ENCODE measurements around the gene C9orf50. TPM values are rescaled to one million over a fixed set of nuclear protein-coding genes. Genes with fewer than 3 reads are reported as not detected.
"Not testable (repeated sequence)": the region's sequence is repeated elsewhere in the genome, so short reads cannot be mapped to it uniquely, and the experiment has no call there.

The C9orf50 gene
- total RNA-seq = 1.0 TPM

- no peak for DNase-seq (ENCODE audit: low spot score)
Observed at GRCh38 chr9:129620669-129621295, at the start of gene C9orf50. Gene C9orf50 (minus strand): TSS chr9:129621101. CDS start chr9:129620574, 527 bp downstream.

GRCh38 chr9:129669946-129670345 is 49.0 kb upstream of the C9orf50 start:
- no peak for DNase-seq (ENCODE audit: low spot score)

GRCh38 chr9:129669141-129669718 is 48.3 kb upstream of the C9orf50 start:
- DNase-seq (ENCODE audit: low spot score) = no peak

GRCh38 chr9:129667850-129668249 is 46.9 kb upstream of the C9orf50 start:
- DNase-seq (ENCODE audit: low spot score) = no peak

GRCh38 chr9:129667378-129667777 is 46.5 kb upstream of the C9orf50 start:
- no peak for DNase-seq (ENCODE audit: low spot score)

- DNase-seq (ENCODE audit: low spot score) = no peak
Observed at GRCh38 chr9:129666575-129666974, 45.7 kb upstream of the C9orf50 start.

GRCh38 chr9:129665814-129666520 is 45.1 kb upstream of the C9orf50 start:
- no peak for DNase-seq (ENCODE audit: low spot score)

GRCh38 chr9:129665389-129665775 is 44.5 kb upstream of the C9orf50 start, which contains the start of gene PRRX2:
Gene PRRX2 (plus strand): TSS chr9:129665647. CDS start chr9:129665868, 221 bp downstream.
- DNase-seq (ENCODE audit: low spot score) = no peak

- DNase-seq (ENCODE audit: low spot score) = no peak
Observed at GRCh38 chr9:129664746-129665388, 44.0 kb upstream of the C9orf50 start.

GRCh38 chr9:129662239-129662638 is 41.3 kb upstream of the C9orf50 start:
- DNase-seq (ENCODE audit: low spot score) = not testable (repeated sequence)

GRCh38 chr9:129661029-129661428 is 40.1 kb upstream of the C9orf50 start:
- DNase-seq (ENCODE audit: low spot score) = no peak

- DNase-seq (ENCODE audit: low spot score) = no peak
Observed at GRCh38 chr9:129656795-129657390, 36.0 kb upstream of the C9orf50 start.

GRCh38 chr9:129655696-129656095 is 34.8 kb upstream of the C9orf50 start:
- no peak for DNase-seq (ENCODE audit: low spot score)

GRCh38 chr9:129655154-129655553 is 34.3 kb upstream of the C9orf50 start:
- no peak for DNase-seq (ENCODE audit: low spot score)

- no peak for DNase-seq (ENCODE audit: low spot score)
Observed at GRCh38 chr9:129654554-129655040, 33.7 kb upstream of the C9orf50 start.

GRCh38 chr9:129653823-129654553 is 33.1 kb upstream of the C9orf50 start:
- DNase-seq (ENCODE audit: low spot score) = no peak

GRCh38 chr9:129650680-129651235 is 29.9 kb upstream of the C9orf50 start:
- no peak for DNase-seq (ENCODE audit: low spot score)

- DNase-seq (ENCODE audit: low spot score) = no peak
Observed at GRCh38 chr9:129649726-129650679, 29.1 kb upstream of the C9orf50 start.

- no peak for DNase-seq (ENCODE audit: low spot score)
Observed at GRCh38 chr9:129648764-129649115, 27.8 kb upstream of the C9orf50 start.
